Measurements from ENCODE around the gene PRDM16.

DNA sequence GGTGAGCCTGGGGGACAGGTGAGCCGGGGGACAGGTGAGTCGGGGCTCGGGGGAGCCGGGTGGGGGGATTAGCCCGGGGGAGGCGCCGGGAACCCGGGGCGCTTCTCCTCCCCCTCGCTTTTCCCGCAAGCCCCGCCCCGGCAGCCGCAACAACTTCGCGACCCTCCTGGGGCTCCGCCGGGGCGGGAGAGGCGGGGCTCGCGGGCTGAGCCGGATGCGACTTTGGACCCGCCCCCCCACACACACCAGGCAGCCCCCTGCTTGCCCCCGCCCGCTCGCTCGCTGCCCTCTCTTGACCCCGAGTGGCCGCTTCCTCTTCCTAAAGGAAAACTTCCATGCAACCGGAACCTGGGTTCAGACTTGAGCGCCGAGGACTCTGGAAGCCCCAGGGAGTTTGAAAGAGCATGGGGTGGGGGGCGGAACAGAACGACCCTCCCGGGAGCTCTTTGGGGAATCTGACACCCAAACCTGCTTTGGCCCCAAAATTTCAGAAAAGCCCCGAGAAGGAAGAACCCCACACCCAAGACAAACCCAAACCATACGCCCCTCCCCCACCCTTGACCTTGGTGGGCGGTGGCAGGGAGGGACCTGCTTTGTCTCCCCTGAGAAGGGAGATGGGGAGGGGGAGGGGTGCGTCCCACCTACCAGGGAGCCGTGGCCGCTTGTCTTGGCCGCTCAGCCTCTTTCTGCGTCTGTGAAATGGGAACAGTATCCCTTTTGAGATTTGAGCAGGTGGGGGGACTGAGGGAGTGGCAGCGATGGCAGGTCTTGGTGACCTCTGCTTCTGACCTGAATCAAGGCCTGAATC lies 386.0 kb downstream of the PRDM16 start:
- no peak for TF ChIP-seq CTCF (IDR thresholded peaks at IDR 0.05)
- TF ChIP-seq POLR2A (IDR thresholded peaks at IDR 0.05), result peak in 1 of 2 donors; percentile 15
